Prostate gland (tissue), 2 donors: Measurements from ENCODE around the gene ACKR4.

Experiments
- CTCF ChIP-seq, 4 experiments: fragments of 200-600 bp in 2 of 4; fragments of 450-650 bp in 2 of 4; sonication (generic) in 2 of 4; IDR thresholded peaks; 1 replicate in 3 of 4; 2 replicates in 1 of 4; pipeline ENCODE4 v1.5.1; 2016 to 2019; ENCODE audit warnings: antibody characterized with exemption in 4 of 4, mild to moderate bottlenecking in 2 of 4, moderate library complexity in 2 of 4
- POLR2A ChIP-seq: fragments of 450-650 bp; IDR thresholded peaks from one replicate; pipeline ENCODE4 v1.6.1; 2016; ENCODE audit warnings: antibody characterized with exemption, mild to moderate bottlenecking
- POLR2AphosphoS5 ChIP-seq: sonication (generic); formaldehyde crosslinking; IDR thresholded peaks from one replicate; pipeline ENCODE4 v1.6.1; 2017; ENCODE audit warnings: antibody characterized with exemption

DNA sequence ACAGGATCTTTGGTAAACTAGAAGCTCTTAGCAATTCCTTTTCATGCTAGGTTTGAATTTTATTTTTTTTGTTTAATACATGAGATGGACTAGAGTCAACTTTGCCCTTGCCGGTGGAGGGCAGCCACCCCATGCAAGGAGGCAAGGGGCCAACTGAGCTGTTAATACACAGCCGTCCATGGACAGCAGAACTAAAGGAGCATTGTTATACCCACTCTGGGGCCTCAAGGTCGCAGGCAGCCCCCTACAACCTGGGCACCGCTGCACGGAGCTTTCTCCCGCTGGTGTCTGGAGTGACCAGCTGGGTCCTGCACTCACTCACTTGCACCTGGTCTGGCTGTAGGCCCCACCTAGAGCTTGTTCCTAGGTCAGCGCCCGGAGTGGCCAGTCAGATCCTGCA, 47.9 kb upstream of the ACKR4 start:
- no peak for TF ChIP-seq POLR2A
- TF ChIP-seq CTCF (IDR thresholded peaks at IDR 0.05): no peak
- TF ChIP-seq POLR2AphosphoS5: no peak
